GM12878 (cell line): ENCODE results near the gene UFD1. TPM values are rescaled to one million over a fixed set of nuclear protein-coding genes. Genes with fewer than 3 reads are reported as not detected.
A peak's percentile ranks its signal among the peaks of the same experiment; 100 is the strongest.

Source experiments
- ATAC-seq: fragments of 200-7000 bp; cut with Tn5 transposase; 3 replicates; pipeline ENCODE4 v1.9.1; 2020; ENCODE audit warnings: mild to moderate bottlenecking, moderate library complexity
- BruUV-seq: library from RNA; stranded (reverse); fragments of 400-500 nt; replicated peaks from 2 replicates; lab custom pipeline; 2021; lab: Mats Ljungman, UMichigan
- CTCF ChIA-PET: fragments of 300-600 bp; sonication (Branson Sonifier 250); formaldehyde crosslinking; extraction: SDS; loops from one replicate; lab custom pipeline; 2021; ENCODE audit warnings: inconsistent platforms; lab: Yijun Ruan, JAX
- POLR2A ChIA-PET: fragments of 350-600 bp; formaldehyde crosslinking; extraction: SDS; loops from one replicate; lab custom pipeline; 2021; ENCODE audit warnings: inconsistent platforms; lab: Charles Lee
- RAD21 ChIA-PET: fragments of 300-600 bp; sonication (Branson Sonifier 250); formaldehyde crosslinking; loops from one replicate; lab custom pipeline; 2023; ENCODE audit warnings: antibody characterized with exemption; ENCODE audit not compliant: unreplicated experiment; lab: Charles Lee
- SMC1A ChIA-PET: fragments of 300-600 bp; sonication (Branson Sonifier 250); formaldehyde crosslinking; loops from one replicate; lab custom pipeline; 2023; ENCODE audit not compliant: unreplicated experiment, uncharacterized antibody; lab: Charles Lee
- DNase-seq: peaks from one replicate; pipeline ENCODE4 v3.0.0-alpha.2; 2011; ENCODE audit warnings: low read depth, low spot score
- FAIRE-seq: peaks from 3 replicates; lab custom pipeline; 2011; peaks lifted over from hg19 to GRCh38; lab: Jason Lieb, UNC
- H2AFZ ChIP-seq: 2 replicates; pipeline ENCODE4 v1.6.0; 2011; ENCODE audit warnings: low read depth, low read length, control low read depth; ENCODE audit not compliant: control insufficient read depth
- H3K27ac ChIP-seq: 2 replicates; pipeline ENCODE4 v1.5.1; 2011; ENCODE audit warnings: control low read depth; ENCODE audit not compliant: control insufficient read depth, insufficient read depth
- H3K27me3 ChIP-seq, 2 experiments: replicated peaks in 1 of 2; 2 replicates each; pipeline versions ENCODE4 v1.6.0 to v1.6.1; 2011; ENCODE audit warnings: low read length in 1 of 2; ENCODE audit not compliant: control insufficient read depth in 2 of 2, insufficient read depth in 2 of 2
- H3K36me3 ChIP-seq, 2 experiments: 2 replicates each; pipeline ENCODE4 v1.5.1; 2011; ENCODE audit warnings: low read length in 1 of 2; ENCODE audit not compliant: control insufficient read depth in 2 of 2, insufficient read depth in 2 of 2
- H3K4me1 ChIP-seq: 2 replicates; pipeline ENCODE4 v1.6.1; 2011; ENCODE audit warnings: mild to moderate bottlenecking, low read length, moderate library complexity, mixed read lengths; ENCODE audit not compliant: control insufficient read depth, insufficient read depth
- H3K4me2 ChIP-seq: 2 replicates; pipeline ENCODE4 v1.6.0; 2011; ENCODE audit warnings: control low read depth; ENCODE audit not compliant: control insufficient read depth, insufficient read depth
- H3K4me3 ChIP-seq: fragments of 200-600 bp; sonication (generic); 2 replicates; pipeline ENCODE4 v1.5.1; 2016
- H3K79me2 ChIP-seq: 2 replicates; pipeline ENCODE4 v1.6.0; 2011; ENCODE audit warnings: low read length; ENCODE audit not compliant: control insufficient read depth, insufficient read depth
- H3K9ac ChIP-seq: 2 replicates; pipeline ENCODE4 v1.8.0; 2011; ENCODE audit warnings: low read length, control low read depth, mixed read lengths; ENCODE audit not compliant: control insufficient read depth, insufficient read depth
- H3K9me3 ChIP-seq: replicated peaks from 3 replicates; pipeline ENCODE4 v1.5.1; 2011; ENCODE audit warnings: mild to moderate bottlenecking, low read length; ENCODE audit not compliant: control insufficient read depth, insufficient read depth
- H4K20me1 ChIP-seq: 2 replicates; pipeline ENCODE4 v1.6.0; 2011; ENCODE audit not compliant: control insufficient read depth, insufficient read depth
- BACH1 ChIP-seq: fragments of 450-650 bp; IDR thresholded peaks from 2 replicates; pipeline ENCODE4 v1.6.1; 2017; ENCODE audit warnings: mild to moderate bottlenecking, borderline replicate concordance
- CEBPB ChIP-seq, 2 experiments: fragments of 150-350 bp in 1 of 2; IDR thresholded peaks; 2 replicates each; pipeline ENCODE4 v1.6.1; 2012 to 2014; ENCODE audit warnings: low read depth in 2 of 2, low read length in 2 of 2, borderline replicate concordance in 1 of 2, inconsistent platforms in 1 of 2
- CHD2 ChIP-seq: IDR thresholded peaks from 2 replicates; pipeline ENCODE4 v1.6.1; 2011; ENCODE audit warnings: low read depth, low read length, improper control_type of control experiment, borderline replicate concordance
- FOXM1 ChIP-seq: IDR thresholded peaks from 2 replicates; pipeline ENCODE4 v1.6.1; 2012; ENCODE audit warnings: low read depth, mild to moderate bottlenecking, inconsistent platforms, low read length, moderate library complexity
- KAT2A ChIP-seq: conservative IDR thresholded peaks from 2 replicates; pipeline ENCODE4 v1.6.1; 2011; ENCODE audit warnings: low read depth, low read length; ENCODE audit not compliant: control insufficient read depth
- RAD51 ChIP-seq: fragments of 450-650 bp; IDR thresholded peaks from 2 replicates; pipeline ENCODE4 v1.6.1; 2016; ENCODE audit warnings: moderate library complexity, mild to moderate bottlenecking, inconsistent platforms
- SREBF1 ChIP-seq: IDR thresholded peaks from 2 replicates; pipeline ENCODE4 v1.6.1; 2012; ENCODE audit warnings: mild to moderate bottlenecking, low read length
- TCF12 ChIP-seq: IDR thresholded peaks from 2 replicates; pipeline ENCODE4 v1.6.1; 2011; ENCODE audit warnings: low read depth, mild to moderate bottlenecking, low read length
- WGBS: methylation state at CpG from one replicate; pipeline ENCODE4 v1.1.6; 2016; ENCODE audit warnings: low lambda C conversion rate; ENCODE audit not compliant: insufficient replicate concordance, insufficient coverage; ENCODE audit errors: missing lambda C conversion rate; 5-methylcytosine and 5-hydroxymethylcytosine counted together
- in situ Hi-C: fragments of 300-500 bp; cut with MboI; formaldehyde crosslinking; loops from 9 replicates; pipeline ENCODE4 v1.14.3; 2018; ENCODE audit warnings: mixed read lengths
- intact Hi-C: fragments of 100-400 bp; cut with micrococcal nuclease; formaldehyde crosslinking; loops from one replicate; pipeline ENCODE4 v1.14.2; 2022; ENCODE audit not compliant: unreplicated experiment
- polyA plus RNA-seq, 11 experiments: library from polyadenylated mRNA; depleted of rRNA in 4 of 11; unstranded in 6 of 11; stranded (reverse) in 5 of 11; fragments of >200 nt; fragmentation: Nextera tagmentation in 4 of 11; fragmentation: Illumina TruSeq in 1 of 11; extraction: Ambion mirVana in 4 of 11; extraction: Trizol in 1 of 11; gene quantifications; 1 replicate in 1 of 11; 2 replicates in 10 of 11; pipeline versions ENCODE4 v1.2.1 to v1.2.3, GENCODE V29; 2011 to 2016; ENCODE audit warnings: inconsistent platforms in 2 of 11, missing spikeins in 2 of 11, low read depth in 1 of 11
- total RNA-seq, 4 experiments: library from RNA; depleted of rRNA in 3 of 4; stranded (reverse); fragments of >200 nt in 3 of 4; fragmentation: Illumina TruSeq in 1 of 4; extraction: Trizol in 1 of 4; gene quantifications; 2 replicates each; pipeline versions ENCODE4 v1.2.1 to v1.2.3, GENCODE V29; 2013 to 2021
- TF ChIP-seq, protein P1 (sequence below): fragments of 450-650 bp; IDR thresholded peaks from 2 replicates; pipeline ENCODE4 v1.6.1; 2017; ENCODE audit warnings: low read depth, mild to moderate bottlenecking, moderate library complexity
- TF ChIP-seq, protein P2 (sequence below): fragments of 450-650 bp; formaldehyde crosslinking; IDR thresholded peaks from 2 replicates; pipeline ENCODE4 v1.4.0; 2020; ENCODE audit warnings: mild to moderate bottlenecking, moderate library complexity

Gene UFD1
- total and polyA plus RNA-seq, 10 of the 15 experiments (the other 5 are each of a cell fraction or from before 2014, with no cell fraction given) = 67.2 to 143 (median 117) TPM

- CTCF ChIA-PET = interaction anchor here (0.9 to 1.3 kb wide), 3 partner anchors 9 to 74 kb away, joined by 3 to 4 read pairs (median 3); no protein-coding TSS in a partner anchor
- BruUV-seq = no TSS peak
- no peak for TF ChIP-seq SREBF1
Measured at GRCh38 chr22:19404676-19405075, 74.3 kb downstream of the UFD1 start.

GRCh38 chr22:19402642-19403191, 76.3 kb downstream of the UFD1 start:
- Histone ChIP-seq H3K27me3 (no peaks in the 10 kb centered on the region), H3K79me2 (no peaks in the 10 kb centered on the region), H3K36me3 (peaks cover 15 to 20% of the 10 kb centered on the region in 2 experiments; a peak in 3 of 4 replicates), H3K27ac (no peak overlapping the region), H3K9ac (no peak overlapping the region), H2AFZ (no peak overlapping the region), H3K4me2 (no peak overlapping the region), H3K4me1 (no peaks in the 10 kb centered on the region), H3K9me3 (no peaks in the 10 kb centered on the region), H4K20me1 (no peaks in the 10 kb centered on the region), H3K4me3 (no peak overlapping the region)
- no peak for DNase-seq
- ChIA-PET SMC1A (no interaction called here), CTCF (interaction anchor here (0.7 kb wide), 1 partner anchor 223 kb away, joined by 5 read pairs; no protein-coding TSS in a partner anchor), RAD21 (no interaction called here), POLR2A (no interaction called here)
- ATAC-seq = no peak
- intact Hi-C loops (no loop called here), in situ Hi-C loops (no loop called here)
- BruUV-seq = no TSS peak
- 98% methylated on average over 4 of the region's 4 CpGs for WGBS
- peak; percentile 61 for FAIRE-seq
- TF ChIP-seq, protein P1, sequence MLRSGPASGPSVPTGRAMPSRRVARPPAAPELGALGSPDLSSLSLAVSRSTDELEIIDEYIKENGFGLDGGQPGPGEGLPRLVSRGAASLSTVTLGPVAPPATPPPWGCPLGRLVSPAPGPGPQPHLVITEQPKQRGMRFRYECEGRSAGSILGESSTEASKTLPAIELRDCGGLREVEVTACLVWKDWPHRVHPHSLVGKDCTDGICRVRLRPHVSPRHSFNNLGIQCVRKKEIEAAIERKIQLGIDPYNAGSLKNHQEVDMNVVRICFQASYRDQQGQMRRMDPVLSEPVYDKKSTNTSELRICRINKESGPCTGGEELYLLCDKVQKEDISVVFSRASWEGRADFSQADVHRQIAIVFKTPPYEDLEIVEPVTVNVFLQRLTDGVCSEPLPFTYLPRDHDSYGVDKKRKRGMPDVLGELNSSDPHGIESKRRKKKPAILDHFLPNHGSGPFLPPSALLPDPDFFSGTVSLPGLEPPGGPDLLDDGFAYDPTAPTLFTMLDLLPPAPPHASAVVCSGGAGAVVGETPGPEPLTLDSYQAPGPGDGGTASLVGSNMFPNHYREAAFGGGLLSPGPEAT = no peak
- TF ChIP-seq RAD51 = no peak
- TF ChIP-seq FOXM1 = no peak
- no peak for TF ChIP-seq CHD2
- no peak for TF ChIP-seq BACH1
- TF ChIP-seq CEBPB (IDR thresholded peaks at IDR 0.05; ENCODE audit: borderline replicate concordance in 1 of 2, low read depth in 2 of 2, low read length in 2 of 2) = no peak
- no peak for TF ChIP-seq TCF12
- no peak for TF ChIP-seq KAT2A
- TF ChIP-seq, protein P2, sequence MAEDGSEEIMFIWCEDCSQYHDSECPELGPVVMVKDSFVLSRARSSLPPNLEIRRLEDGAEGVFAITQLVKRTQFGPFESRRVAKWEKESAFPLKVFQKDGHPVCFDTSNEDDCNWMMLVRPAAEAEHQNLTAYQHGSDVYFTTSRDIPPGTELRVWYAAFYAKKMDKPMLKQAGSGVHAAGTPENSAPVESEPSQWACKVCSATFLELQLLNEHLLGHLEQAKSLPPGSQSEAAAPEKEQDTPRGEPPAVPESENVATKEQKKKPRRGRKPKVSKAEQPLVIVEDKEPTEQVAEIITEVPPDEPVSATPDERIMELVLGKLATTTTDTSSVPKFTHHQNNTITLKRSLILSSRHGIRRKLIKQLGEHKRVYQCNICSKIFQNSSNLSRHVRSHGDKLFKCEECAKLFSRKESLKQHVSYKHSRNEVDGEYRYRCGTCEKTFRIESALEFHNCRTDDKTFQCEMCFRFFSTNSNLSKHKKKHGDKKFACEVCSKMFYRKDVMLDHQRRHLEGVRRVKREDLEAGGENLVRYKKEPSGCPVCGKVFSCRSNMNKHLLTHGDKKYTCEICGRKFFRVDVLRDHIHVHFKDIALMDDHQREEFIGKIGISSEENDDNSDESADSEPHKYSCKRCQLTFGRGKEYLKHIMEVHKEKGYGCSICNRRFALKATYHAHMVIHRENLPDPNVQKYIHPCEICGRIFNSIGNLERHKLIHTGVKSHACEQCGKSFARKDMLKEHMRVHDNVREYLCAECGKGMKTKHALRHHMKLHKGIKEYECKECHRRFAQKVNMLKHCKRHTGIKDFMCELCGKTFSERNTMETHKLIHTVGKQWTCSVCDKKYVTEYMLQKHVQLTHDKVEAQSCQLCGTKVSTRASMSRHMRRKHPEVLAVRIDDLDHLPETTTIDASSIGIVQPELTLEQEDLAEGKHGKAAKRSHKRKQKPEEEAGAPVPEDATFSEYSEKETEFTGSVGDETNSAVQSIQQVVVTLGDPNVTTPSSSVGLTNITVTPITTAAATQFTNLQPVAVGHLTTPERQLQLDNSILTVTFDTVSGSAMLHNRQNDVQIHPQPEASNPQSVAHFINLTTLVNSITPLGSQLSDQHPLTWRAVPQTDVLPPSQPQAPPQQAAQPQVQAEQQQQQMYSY (CRISPR knock-in tag) = no peak

More at GRCh38 chr22:19404676-19405075, 74.3 kb downstream of the UFD1 start:
- Histone ChIP-seq H3K4me2 (no peak overlapping the region), H3K4me3 (no peak overlapping the region), H4K20me1 (no peaks in the 10 kb centered on the region), H3K9ac (no peak overlapping the region), H2AFZ (no peak overlapping the region), H3K9me3 (no peaks in the 10 kb centered on the region), H3K27me3 (no peaks in the 10 kb centered on the region), H3K36me3 (peaks cover 18 to 19% of the 10 kb centered on the region in 2 experiments; a peak in 3 of 4 replicates), H3K27ac (no peak overlapping the region), H3K4me1 (no peaks in the 10 kb centered on the region), H3K79me2 (no peaks in the 10 kb centered on the region)
- 93% methylated on average over 3 of the region's 3 CpGs for WGBS
- intact Hi-C loops = no loop called here
- SMC1A ChIA-PET = interaction anchor here (1.2 kb wide), 1 partner anchor 73 kb away, joined by 3 read pairs; no protein-coding TSS in a partner anchor
- in situ Hi-C loops = no loop called here
- FAIRE-seq (no peak), ATAC-seq (no peak), DNase-seq (no peak)
- RAD21 ChIA-PET = no interaction called here
- POLR2A ChIA-PET = no interaction called here
